Stimulated activated CD8-positive, alpha-beta memory T cell treated with anti-CD3 and anti-CD28 coated beads, Interleukin-12 subunit alpha, Interleukin-12 subunit beta, amount 100 ng/mL, for 24 hours (primary cell): Measurements from ENCODE around the gene SELENOO.
"Not testable (repeated sequence)": the region's sequence is repeated elsewhere in the genome, so short reads cannot be mapped to it uniquely, and the experiment has no call there.

Experiments
- DNase-seq: peaks from one replicate; pipeline ENCODE4 v3.0.0-alpha.2; 2020; ENCODE audit errors: extremely low read depth

Gene SELENOO

GRCh38 chr22:50199251-50199721, 1.5 kb upstream of the SELENOO start:
- no peak for DNase-seq

GRCh38 chr22:50199829-50200460, 866 bp upstream of the SELENOO start:
- no peak for DNase-seq

GRCh38 chr22:50201191-50202129, 649 bp downstream of the SELENOO start:
- no peak for DNase-seq

- no peak for DNase-seq
Observed at GRCh38 chr22:50202130-50202666, 1.4 kb downstream of the SELENOO start.

GRCh38 chr22:50203288-50203687, 2.5 kb downstream of the SELENOO start:
- no peak for DNase-seq

GRCh38 chr22:50204571-50204970, 3.8 kb downstream of the SELENOO start:
- no peak for DNase-seq

- not testable (repeated sequence) for DNase-seq
Observed at GRCh38 chr22:50204998-50205397, 4.2 kb downstream of the SELENOO start.

- DNase-seq: no peak
Observed at GRCh38 chr22:50205781-50206569, 5.2 kb downstream of the SELENOO start.

- no peak for DNase-seq
Observed at GRCh38 chr22:50206599-50206998, 5.8 kb downstream of the SELENOO start.

- DNase-seq: no peak
Observed at GRCh38 chr22:50207383-50208140, 6.8 kb downstream of the SELENOO start.

- no peak for DNase-seq
Observed at GRCh38 chr22:50208430-50208938, 7.7 kb downstream of the SELENOO start.

GRCh38 chr22:50208939-50209892, 8.4 kb downstream of the SELENOO start:
- DNase-seq: no peak

- DNase-seq: no peak
Observed at GRCh38 chr22:50209893-50210292, 9.1 kb downstream of the SELENOO start.

GRCh38 chr22:50210378-50211139, 9.7 kb downstream of the SELENOO start:
- no peak for DNase-seq

- no peak for DNase-seq
Observed at GRCh38 chr22:50211147-50211546, 10.3 kb downstream of the SELENOO start.

GRCh38 chr22:50213263-50213662, 12.5 kb downstream of the SELENOO start:
- DNase-seq: no peak

GRCh38 chr22:50215297-50216054, 14.7 kb downstream of the SELENOO start:
- DNase-seq: no peak

GRCh38 chr22:50216055-50216683, 15.4 kb downstream of the SELENOO start:
- DNase-seq: no peak
